CD1c-positive myeloid dendritic cell (primary cell): Measurements from ENCODE around the gene REPS1.
A peak's percentile ranks its signal among the peaks of the same experiment; 100 is the strongest.

Source experiments
- DNase-seq: peaks from one replicate; pipeline ENCODE4 v3.0.0-alpha.2; 2016; ENCODE audit errors: extremely low spot score

Gene REPS1, protein sequence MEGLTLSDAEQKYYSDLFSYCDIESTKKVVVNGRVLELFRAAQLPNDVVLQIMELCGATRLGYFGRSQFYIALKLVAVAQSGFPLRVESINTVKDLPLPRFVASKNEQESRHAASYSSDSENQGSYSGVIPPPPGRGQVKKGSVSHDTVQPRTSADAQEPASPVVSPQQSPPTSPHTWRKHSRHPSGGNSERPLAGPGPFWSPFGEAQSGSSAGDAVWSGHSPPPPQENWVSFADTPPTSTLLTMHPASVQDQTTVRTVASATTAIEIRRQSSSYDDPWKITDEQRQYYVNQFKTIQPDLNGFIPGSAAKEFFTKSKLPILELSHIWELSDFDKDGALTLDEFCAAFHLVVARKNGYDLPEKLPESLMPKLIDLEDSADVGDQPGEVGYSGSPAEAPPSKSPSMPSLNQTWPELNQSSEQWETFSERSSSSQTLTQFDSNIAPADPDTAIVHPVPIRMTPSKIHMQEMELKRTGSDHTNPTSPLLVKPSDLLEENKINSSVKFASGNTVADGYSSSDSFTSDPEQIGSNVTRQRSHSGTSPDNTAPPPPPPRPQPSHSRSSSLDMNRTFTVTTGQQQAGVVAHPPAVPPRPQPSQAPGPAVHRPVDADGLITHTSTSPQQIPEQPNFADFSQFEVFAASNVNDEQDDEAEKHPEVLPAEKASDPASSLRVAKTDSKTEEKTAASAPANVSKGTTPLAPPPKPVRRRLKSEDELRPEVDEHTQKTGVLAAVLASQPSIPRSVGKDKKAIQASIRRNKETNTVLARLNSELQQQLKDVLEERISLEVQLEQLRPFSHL

GRCh38 chr6:138987643-138988468 lies at the start of gene REPS1:
Gene REPS1, minus strand, starts transcription at chr6:138988253. Its CDS starts 571 bp downstream, at chr6:138987682.
- peak; percentile 93 for DNase-seq

DNA sequence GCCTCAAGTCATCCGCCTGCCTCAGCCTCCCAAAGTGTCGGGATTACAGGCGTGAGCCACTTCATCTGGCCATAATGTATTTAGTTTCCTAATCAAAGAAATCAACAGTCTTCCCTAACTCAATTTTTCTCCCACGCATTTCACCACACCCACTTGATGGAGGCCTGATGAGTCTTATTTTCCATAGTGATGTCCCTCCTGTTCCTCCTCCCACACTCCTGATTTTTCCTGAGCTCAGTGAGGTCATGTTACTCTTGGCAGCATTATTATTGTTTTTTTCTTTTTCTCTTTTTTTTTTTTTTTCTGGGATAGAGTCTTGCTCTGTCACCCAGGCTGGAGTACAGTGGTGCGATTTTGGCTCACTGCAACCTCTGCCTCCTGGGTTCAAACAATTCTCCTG lies 49.4 kb upstream of the REPS1 start:
- no peak for DNase-seq

DNA sequence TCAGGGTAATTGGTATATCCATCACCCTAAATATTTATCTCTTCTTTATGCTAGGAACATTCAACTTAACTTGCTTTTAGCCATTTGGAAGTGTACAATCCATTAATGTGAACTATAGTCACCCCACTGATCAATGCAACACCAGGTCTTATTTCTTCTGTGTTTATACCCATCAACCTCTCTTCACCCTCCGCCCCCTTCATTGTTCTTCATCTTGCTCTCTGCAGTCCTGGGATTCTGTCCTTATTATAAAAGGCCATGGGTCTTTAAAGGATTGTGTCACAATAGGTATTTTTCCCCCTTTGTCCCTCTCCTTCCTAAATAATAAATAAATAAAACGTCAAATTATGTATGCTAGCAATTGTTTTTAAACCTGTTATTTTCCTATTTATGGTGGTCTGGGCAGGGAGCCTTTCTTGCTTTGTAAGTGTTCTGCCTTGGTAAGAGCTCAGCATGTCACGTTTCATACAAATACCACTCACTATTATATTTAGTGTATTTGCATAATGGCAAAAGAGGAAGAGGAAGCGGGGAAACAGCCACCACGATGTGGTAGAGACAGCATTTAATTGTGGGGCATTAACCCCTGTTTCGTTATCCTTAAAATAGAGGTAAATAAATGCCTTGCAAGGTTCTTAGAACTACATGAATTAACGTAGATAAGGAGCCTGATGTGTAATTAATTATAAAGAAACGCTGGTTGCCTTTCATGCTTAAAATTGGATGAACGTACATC lies 42.3 kb upstream of the REPS1 start:
- DNase-seq: peak; percentile 67

DNA sequence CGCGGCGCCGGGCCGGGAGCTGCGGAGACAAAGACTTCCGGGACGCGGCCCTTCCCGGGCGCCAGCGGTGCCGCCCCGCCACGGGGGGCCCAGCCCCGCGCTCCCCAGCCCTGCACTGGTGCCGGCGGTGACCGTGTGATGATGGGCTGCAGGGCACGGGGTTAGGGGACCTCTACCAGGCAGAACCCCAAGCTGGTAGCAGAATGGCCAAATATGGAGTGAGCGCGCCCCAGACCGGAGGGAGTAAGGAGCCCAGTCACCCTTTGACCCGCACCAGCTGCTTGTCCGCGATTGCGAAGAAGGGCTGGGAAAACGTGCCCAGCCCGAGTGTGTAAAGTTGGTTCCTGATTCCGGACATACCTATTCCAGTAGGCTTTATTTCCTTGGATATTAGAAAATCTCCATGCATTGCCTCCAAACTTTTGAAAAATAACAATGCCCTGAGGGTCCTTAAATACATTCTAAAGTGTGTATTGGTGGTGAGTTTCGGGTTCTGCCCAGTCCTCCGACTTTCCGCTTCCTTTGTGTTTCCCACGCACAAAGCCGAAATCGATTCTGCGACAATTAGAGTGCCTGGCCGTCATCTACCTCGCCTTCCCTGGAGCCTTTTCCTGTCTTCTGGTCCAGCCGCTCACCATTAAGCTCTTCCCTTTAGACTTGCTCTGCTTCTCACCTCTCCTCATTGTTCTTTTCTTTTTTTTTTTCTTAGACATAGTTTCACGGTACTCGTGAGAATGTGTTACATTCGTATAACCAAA lies 41.6 kb upstream of the REPS1 start:
- DNase-seq: peak; percentile 65

DNA sequence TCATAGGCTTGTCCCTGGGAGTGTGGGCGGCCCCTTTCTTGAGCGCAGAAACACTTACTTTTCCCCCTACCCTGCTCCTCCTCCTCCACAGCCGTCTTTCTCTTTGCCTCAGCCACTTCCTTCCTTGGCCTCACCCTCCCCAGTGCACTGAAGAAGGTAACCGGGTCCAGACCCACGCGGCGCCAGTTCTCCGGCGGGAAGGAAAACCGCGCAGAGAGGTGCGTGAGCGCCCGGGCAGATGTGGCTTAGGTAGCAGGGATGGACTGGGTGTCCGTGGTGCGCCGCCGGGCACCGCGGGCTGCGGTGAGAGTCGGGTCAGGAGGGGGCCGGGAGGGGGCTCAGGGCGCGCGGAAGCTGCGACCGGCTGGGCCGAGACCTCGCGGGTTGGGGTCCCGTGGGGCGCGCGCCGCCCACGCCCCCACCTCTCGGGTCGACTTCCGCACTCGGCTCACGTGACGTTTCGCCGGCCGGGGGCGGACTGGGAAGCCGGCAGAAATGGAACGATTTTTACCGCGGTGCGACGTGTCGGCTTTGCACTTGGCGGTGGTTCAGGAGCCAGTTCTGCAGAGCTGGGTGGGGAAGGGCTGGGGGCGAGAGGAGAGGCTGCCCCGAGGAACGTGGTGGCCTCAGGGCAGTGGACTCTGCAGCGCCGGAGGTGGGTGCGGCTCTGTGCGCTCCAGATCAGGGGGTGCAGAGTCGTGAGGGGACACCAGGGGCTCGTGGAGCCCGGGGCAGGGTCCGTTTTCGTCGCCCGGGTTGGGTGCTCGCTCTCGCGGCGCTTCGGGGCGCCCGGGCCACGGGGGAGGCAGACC lies 40.8 kb upstream of the REPS1 start, which contains the start of gene ABRACL:
TSS of gene ABRACL (plus strand) at position 88 of the 812 bp plus-strand sequence. CDS start 5,416 bp downstream, outside the sequence.
- DNase-seq: peak; percentile 89

GRCh38 chr6:139028215-139028657 lies 40.2 kb upstream of the REPS1 start:
- peak; percentile 21 for DNase-seq

- peak; percentile 41 for DNase-seq
These were observed 39.6 kb upstream of the REPS1 start for GRCh38 chr6:139027620-139028182.

DNA sequence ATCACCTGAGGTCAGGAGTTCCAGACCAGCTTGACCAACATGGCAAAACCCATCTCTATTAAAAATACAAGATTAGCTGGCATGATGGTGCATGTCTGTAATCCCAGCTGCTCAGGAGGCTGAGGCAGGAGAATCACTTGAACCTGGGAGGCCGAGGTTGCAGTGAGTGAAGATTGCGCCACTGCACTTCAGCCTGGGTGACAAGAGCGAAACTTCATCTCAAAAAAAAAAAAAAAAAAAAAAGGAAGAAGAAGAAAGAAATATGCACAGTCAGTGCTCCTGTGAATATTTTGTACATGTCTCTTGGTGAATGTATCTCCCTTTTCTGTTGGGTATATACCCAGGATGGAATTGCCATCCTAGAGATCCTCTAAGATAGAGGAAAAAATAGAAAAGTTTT lies 37.4 kb upstream of the REPS1 start:
- DNase-seq: peak; percentile 31

DNA sequence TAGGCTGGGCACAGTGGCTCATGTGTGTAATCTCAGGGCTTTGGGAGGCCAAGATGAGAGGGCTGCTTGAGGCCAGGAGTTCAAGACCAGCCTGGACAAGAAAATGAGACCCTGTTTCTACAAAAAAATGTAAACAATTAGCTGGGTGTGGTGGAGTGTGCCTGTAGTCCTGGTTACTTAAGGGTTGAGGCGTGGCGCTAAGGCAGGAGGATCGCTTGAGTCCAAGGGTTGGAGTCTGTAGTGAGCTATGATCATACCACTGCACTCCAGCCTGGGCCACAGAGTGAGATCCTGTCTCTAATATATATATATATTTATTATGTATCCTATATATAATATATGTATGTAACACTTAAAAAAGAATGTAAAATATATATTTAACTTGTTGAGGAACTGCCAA lies 32.6 kb upstream of the REPS1 start:
- DNase-seq: no peak

GRCh38 chr6:139019722-139020121 lies 31.7 kb upstream of the REPS1 start:
- no peak for DNase-seq

GRCh38 chr6:139017227-139017626 lies 29.2 kb upstream of the REPS1 start:
- DNase-seq: no peak

GRCh38 chr6:139016337-139017213 lies 28.5 kb upstream of the REPS1 start:
- DNase-seq: peak; percentile 45

DNA sequence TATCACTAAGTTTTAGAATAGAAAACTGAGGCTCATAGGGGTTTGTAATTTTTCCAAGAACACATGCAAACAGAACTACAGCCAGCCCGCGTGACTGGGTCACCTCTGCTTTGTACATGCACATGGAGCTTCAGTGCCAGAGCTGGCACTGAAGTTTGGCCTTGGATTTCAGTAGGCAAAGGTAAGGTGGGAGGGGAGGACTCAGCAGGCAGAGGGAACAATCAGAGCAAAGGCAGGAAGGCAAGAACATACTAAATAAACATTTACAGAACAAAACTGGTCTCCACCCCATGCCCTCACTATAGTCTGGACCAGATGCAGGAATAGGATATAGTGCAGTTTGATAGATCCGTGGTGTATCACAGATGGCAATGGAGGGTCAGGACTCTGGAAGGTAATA lies 26.9 kb upstream of the REPS1 start:
- no peak for DNase-seq

- DNase-seq: no peak
These were observed 25.2 kb upstream of the REPS1 start for GRCh38 chr6:139013185-139013800.

- no peak for DNase-seq
These were observed 23.9 kb upstream of the REPS1 start for GRCh38 chr6:139011980-139012379.

GRCh38 chr6:139010674-139011073 lies 22.6 kb upstream of the REPS1 start:
- DNase-seq: no peak

GRCh38 chr6:139008117-139008516 lies 20.1 kb upstream of the REPS1 start:
- DNase-seq: peak; percentile 44

GRCh38 chr6:139007428-139007827 lies 19.4 kb upstream of the REPS1 start:
- no peak for DNase-seq
